SK-MEL-5 (cell line): Measurements from ENCODE around the gene IGSF5. TPM values are rescaled to one million over a fixed set of nuclear protein-coding genes. Genes with fewer than 3 reads are reported as not detected.

Experiments
- DNase-seq: peaks from one replicate; pipeline ENCODE4 v3.0.0-alpha.2; 2016; ENCODE audit warnings: low read depth, low spot score
- in situ Hi-C: cut with HindIII; loops from 2 replicates; pipeline ENCODE4 v1.10.0; 2016; ENCODE audit warnings: low sequenced_read_pairs, high pct_unique_total_duplicates, low pct_unique_long_range_greater_than_20kb
- total RNA-seq: library from RNA; depleted of rRNA; stranded (reverse); fragments of >200 nt; shearing (Covaris generic); gene quantifications from 2 replicates; pipeline ENCODE4 v1.2.3, GENCODE V29; 2014; rRNA removed

The IGSF5 gene
- total RNA-seq, 1 experiment from 2014 or later: 0.48 TPM

DNA sequence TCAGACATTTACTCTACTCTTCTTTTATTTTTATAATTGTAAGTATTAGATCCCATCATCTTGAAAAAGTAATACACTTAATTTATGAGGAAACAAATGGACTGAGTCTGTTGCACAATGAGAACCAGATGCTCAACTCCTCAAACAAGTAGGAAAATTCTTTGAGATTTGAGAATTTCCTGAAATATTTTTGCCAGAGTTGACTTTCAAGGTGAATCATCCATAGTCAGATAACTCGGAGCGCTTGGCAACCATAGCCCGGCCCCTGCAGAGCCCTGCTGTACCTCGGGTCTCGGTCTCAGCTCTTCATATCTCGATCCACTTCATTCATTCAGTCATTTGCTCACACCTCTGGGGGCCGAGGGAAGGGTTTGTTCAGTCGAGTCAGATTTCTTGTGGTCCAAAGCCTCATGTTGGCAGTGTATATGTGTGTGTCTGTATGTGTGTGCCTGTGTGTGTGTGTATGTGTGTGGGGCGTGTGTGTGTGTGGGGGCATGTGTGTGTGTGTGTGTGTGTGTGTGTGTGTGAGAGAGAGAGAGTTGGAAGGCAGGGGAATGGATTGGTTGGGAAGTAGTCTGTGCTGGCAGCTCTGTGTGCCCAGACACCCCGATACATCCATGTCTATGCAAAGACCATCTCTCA lies 104.2 kb downstream of the IGSF5 start:
- in situ Hi-C loops: no loop called here
- no peak for DNase-seq

- no peak for DNase-seq
- in situ Hi-C loops: no loop called here
Observed at GRCh38 chr21:39850333-39850732, 105.3 kb downstream of the IGSF5 start.

DNA sequence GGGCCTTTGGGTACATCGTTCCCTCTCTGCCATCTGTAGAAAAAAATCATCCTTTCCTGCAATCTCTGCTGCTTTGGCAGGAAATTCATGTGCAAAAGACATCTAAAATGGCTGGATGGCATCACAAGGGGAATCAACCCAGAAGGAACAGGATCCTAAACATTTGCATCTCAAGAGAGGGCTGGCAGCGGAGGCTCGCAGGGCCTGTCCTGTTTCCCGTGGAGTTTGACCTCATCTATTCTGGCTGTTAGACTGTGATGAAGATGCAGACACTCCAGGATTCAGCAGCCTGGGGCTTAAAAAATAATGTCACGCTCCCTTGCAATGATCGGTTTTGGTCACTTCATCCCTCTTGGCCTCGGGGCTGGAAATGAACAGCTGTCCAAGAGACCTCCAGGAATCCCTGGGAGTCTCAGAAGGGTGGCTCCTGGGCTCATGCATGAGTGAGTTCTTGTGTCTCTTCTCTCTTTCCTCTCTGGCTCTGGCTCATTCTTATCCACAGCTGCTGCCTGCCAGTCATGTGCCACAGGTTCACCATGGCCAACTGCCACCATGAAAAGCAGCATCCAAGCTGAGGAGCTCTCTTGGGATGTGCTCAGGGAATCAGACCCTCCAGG lies 106.1 kb downstream of the IGSF5 start:
- no peak for DNase-seq
- in situ Hi-C loops: no loop called here

Other genes with a start within 250 kb of the IGSF5 start
- gene B3GALT5, start 132.2 kb upstream of the IGSF5 start, total RNA-seq: not detected in 2 replicates
- 0.43 TPM in 1 of 2 replicates, not detected in the other for gene PCP4, start 122.3 kb downstream of the IGSF5 start, total RNA-seq